AG04450 (cell line): Measurements from ENCODE around the gene CIITA. TPM values are rescaled to one million over a fixed set of nuclear protein-coding genes. Genes with fewer than 3 reads are reported as not detected.

ENCODE experiments used
- CTCF ChIA-PET: fragments of 300-600, 350-600 bp; formaldehyde crosslinking; extraction: SDS; loops from one replicate; lab custom pipeline; 2022; ENCODE audit warnings: antibody characterized with exemption, inconsistent platforms; lab: Charles Lee
- POLR2A ChIA-PET: fragments of 350-600 bp; formaldehyde crosslinking; extraction: SDS; loops from one replicate; lab custom pipeline; 2021; ENCODE audit warnings: antibody characterized with exemption, inconsistent platforms; lab: Yijun Ruan, JAX
- DNase-seq: peaks from one replicate; pipeline ENCODE4 v3.0.0-alpha.2; 2011; ENCODE audit warnings: low read depth, low spot score
- H3K27ac ChIP-seq: one replicate; pipeline ENCODE4 v1.5.1; 2012; ENCODE audit warnings: low read depth, low read length, control low read depth
- H3K27me3 ChIP-seq: one replicate; pipeline ENCODE4 v1.6.0; 2012; ENCODE audit warnings: low read length; ENCODE audit not compliant: control insufficient read depth, insufficient read depth
- H3K4me3 ChIP-seq: 2 replicates; pipeline ENCODE4 v1.5.1; 2011; ENCODE audit warnings: mild to moderate bottlenecking, low read depth, low read length, control low read depth
- H3K9me3 ChIP-seq: 2 replicates; pipeline ENCODE4 v1.5.1; 2012; ENCODE audit warnings: low read length; ENCODE audit not compliant: control insufficient read depth, insufficient read depth
- CTCF ChIP-seq: IDR thresholded peaks from 2 replicates; pipeline ENCODE4 v1.5.1; 2011; ENCODE audit warnings: low read depth, low read length, control low read depth, inconsistent platforms
- polyA plus RNA-seq: library from polyadenylated mRNA; depleted of rRNA; stranded (reverse); fragments of >200 nt; gene quantifications from 2 replicates; pipeline ENCODE4 v1.2.3, GENCODE V29; 2011

Gene CIITA
- polyA plus RNA-seq, 1 experiment = 0.04 TPM

DNA sequence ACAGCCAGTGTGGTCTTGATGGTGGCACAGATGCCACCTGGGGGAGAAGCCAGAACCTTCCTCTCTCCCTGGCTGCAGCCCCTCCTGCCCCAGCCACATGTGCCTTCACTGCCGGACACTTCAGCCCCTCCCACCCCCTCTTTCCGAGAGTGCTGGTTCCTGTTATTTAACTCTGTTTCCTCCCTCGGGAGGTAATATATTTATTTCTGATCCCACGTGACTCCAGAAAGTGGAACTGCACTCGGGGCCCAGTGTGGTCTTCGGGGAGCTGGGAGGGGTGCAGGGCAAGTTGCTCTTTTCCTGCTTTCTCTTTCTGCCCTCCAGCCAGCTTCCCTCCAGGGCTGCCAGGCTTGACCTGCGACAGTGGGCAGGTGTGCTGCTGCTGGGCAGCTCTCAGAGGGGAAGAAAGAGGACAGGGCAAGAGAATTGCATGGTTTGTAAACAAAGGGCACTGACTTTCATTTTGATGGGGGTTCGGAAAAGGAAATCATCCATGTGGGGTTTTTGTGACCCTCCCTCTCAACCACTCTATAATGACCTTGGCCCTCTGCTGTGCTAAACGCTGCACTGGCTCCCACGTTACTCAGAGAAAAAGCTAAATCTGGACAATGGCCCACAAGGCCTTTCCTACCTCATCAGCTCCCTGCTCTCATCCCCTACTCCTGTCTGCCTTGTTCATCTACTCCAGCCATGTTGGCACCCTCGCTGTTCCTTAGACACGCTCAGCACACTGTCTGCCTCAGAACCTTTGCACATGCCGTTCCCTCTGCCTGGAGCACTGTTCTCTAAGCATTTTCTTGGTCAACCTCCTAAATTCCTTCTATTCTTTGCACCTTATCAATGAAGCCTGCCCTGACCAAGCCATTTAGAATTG is 8.2 kb upstream of the CIITA start:
- H3K9me3 ChIP-seq = no peaks in the 10 kb centered on the region
- no peak overlapping the region for H3K4me3 ChIP-seq
- no peaks in the 10 kb centered on the region for H3K27me3 ChIP-seq
- ChIA-PET POLR2A (no interaction called here), CTCF (no interaction called here)
- TF ChIP-seq CTCF = no peak
- no peak for DNase-seq
- H3K27ac ChIP-seq = no peak overlapping the region

- Histone ChIP-seq H3K4me3 (no peak overlapping the region), H3K9me3 (no peaks in the 10 kb centered on the region), H3K27me3 (peaks cover 6% of the 10 kb centered on the region), H3K27ac (no peak overlapping the region)
- TF ChIP-seq CTCF = no peak
- POLR2A ChIA-PET = interaction anchor here (0.6 kb wide), 1 partner anchor 14 kb away, joined by 5 read pairs; no protein-coding TSS in a partner anchor
- CTCF ChIA-PET = no interaction called here
- DNase-seq = no peak
Measured at GRCh38 chr16:10870137-10870776, 6.7 kb upstream of the CIITA start.

DNA sequence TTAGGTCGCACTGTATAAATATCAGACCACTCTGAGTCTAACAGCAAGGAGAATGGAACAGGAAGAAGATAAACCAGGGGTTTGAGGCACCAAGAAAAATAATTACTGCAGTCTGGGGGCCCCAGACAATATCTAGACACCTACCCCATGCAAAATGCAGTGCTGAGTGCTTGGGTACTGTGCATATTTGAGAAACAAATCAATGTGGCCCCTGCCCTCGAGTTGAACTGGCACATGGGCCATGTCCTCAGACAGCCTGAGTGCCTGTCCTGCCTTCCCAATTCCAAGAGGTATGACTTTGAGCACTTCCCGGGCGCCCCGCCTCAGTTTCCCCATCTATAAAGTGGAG is 6.2 kb upstream of the CIITA start:
- Histone ChIP-seq H3K9me3 (no peaks in the 10 kb centered on the region), H3K27me3 (peaks cover 9% of the 10 kb centered on the region), H3K4me3 (no peak overlapping the region), H3K27ac (no peak overlapping the region)
- POLR2A ChIA-PET = no interaction called here
- no peak for DNase-seq
- TF ChIP-seq CTCF = no peak
- CTCF ChIA-PET = interaction anchor here (0.7 kb wide), 1 partner anchor 48 kb away, joined by 3 read pairs; no protein-coding TSS in a partner anchor

DNA sequence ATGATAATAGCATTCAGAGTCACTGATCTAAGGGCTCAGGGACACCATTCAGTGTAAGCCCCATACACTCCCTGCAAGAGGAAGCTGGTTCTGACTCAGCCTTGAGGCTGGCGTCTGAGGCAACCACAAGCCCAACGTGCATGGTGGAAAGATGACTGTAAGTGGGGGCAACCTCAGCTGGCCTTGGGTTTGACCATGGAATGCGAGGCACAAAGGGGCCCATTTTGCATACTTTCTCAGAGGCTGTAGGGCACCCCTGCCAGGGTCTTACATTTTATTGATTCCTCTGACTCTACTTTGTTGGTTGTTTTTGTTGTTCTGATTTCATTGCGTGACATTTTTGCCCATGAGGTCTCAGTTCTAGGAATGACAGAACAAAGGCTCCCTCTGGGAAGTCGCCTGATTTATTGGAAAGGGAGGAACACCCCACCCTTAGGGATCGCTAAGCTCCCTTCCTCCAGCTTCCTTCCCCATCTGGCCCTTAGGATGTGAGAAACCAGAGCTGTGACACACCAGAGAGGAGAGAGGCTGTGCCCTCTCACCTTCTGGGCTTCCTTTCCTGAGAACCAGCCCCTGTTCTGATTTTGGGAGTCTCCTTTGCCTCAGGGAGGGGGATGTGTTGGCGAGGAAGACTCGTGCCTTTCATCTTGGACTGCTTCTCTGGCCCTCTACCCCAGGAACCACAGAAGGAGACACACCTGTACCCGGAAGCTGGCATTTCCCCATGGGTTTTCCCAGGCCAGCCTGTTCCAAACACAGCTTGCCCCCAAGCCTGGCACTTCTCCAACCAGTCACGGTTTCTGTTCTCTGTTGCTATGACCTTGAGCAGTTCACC is 5.6 kb upstream of the CIITA start:
- Histone ChIP-seq H3K27ac (no peak overlapping the region), H3K27me3 (peaks cover 9% of the 10 kb centered on the region), H3K9me3 (no peaks in the 10 kb centered on the region), H3K4me3 (no peak overlapping the region)
- DNase-seq = peak; percentile 45
- no peak for TF ChIP-seq CTCF
- POLR2A ChIA-PET = no interaction called here
- CTCF ChIA-PET = interaction anchor here (0.6 to 0.7 kb wide), 2 partner anchors 47 to 361 kb away, joined by 3 to 5 read pairs; no protein-coding TSS in a partner anchor
